Measurements from ENCODE around the gene OR10AG1. TPM values are rescaled to one million over a fixed set of nuclear protein-coding genes. Genes with fewer than 3 reads are reported as not detected.

OR10AG1 gene
- total and polyA plus RNA-seq, 2 of the 4 experiments (the other 2 are of a cell fraction), result not detected

DNA sequence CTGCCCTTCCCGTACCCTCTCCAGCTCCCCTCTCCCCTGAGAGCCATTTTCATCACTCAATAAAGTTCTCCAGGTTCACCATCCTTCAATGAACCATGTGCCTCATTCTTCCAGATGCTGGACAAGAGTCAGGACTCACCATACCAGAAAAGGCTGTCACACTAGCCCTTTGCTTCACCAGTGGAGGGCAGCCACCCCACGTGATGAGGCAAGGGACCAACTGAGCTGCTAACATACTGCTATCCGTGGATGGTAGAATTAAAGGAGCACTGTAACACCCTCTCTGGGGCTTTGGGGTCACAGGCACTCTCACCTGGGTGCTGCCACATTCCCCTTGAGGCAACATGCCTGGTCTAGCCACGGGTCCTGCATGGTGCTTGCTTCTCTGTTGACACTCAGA, 20.4 kb downstream of the OR10AG1 start:
- Histone ChIP-seq H3K27me3 (ENCODE audit: control insufficient read depth, insufficient read depth, low read length) (no peaks in the 10 kb centered on the region), H2BK15ac (ENCODE audit: low read depth, low read length) (no peak overlapping the region), H3K23ac (ENCODE audit: low read depth, low read length) (no peak overlapping the region), H4K20me1 (ENCODE audit: insufficient read depth, low read length) (no peaks in the 10 kb centered on the region), H2BK5ac (ENCODE audit: low read depth, low read length, poor library complexity, severe bottlenecking) (no peak overlapping the region), H2AK5ac (ENCODE audit: low read depth, low read length) (no peak overlapping the region), H2AFZ (replicated peaks; ENCODE audit: low read length, poor library complexity) (no peak overlapping the region), H3K27ac (ENCODE audit: insufficient read depth, low read length) (no peak overlapping the region), H3K4me3 (ENCODE audit: insufficient read depth, low read depth, low read length) (no peak overlapping the region), H3K9me1 (ENCODE audit: insufficient read depth, low read length) (no peaks in the 10 kb centered on the region), H2BK20ac (ENCODE audit: low read depth, low read length) (no peak overlapping the region), H3K14ac (replicated peaks; ENCODE audit: low read depth, low read length) (no peak overlapping the region), H3K4me2 (ENCODE audit: low read depth, low read length) (no peak overlapping the region), H3K4me1 (ENCODE audit: control insufficient read depth, insufficient read depth, low read length) (no peaks in the 10 kb centered on the region), H3K18ac (ENCODE audit: low read depth, low read length) (no peak overlapping the region), H3K56ac (ENCODE audit: extremely low read depth, insufficient read depth, low read length) (no peak overlapping the region), H3K9me3 (ENCODE audit: control insufficient read depth, insufficient read depth, low read length) (peaks cover 8% of the 10 kb centered on the region), H4K5ac (ENCODE audit: low read depth, low read length) (no peak overlapping the region), H3K36me3 (ENCODE audit: control insufficient read depth, insufficient read depth, low read length) (no peaks in the 10 kb centered on the region), H3K9ac (ENCODE audit: low read depth, low read length) (no peak overlapping the region), H2AK9ac (replicated peaks; ENCODE audit: low read depth, low read length, poor library complexity) (no peak overlapping the region), H4K91ac (ENCODE audit: insufficient read depth, low read depth, low read length) (no peak overlapping the region), H2BK120ac (ENCODE audit: low read depth, low read length) (no peak overlapping the region), H3K4ac (ENCODE audit: low read depth, low read length) (no peak overlapping the region), H4K8ac (ENCODE audit: low read depth in 2 of 2, low read length in 2 of 2) (no peak overlapping the region), H3K79me1 (ENCODE audit: low read depth in 1 of 2, low read length in 2 of 2) (no peaks in the 10 kb centered on the region)
- TF ChIP-seq RCOR1 (IDR thresholded peaks at IDR 0.05; ENCODE audit: insufficient replicate concordance, low read length), result no peak
- TF ChIP-seq SMC3 (IDR thresholded peaks at IDR 0.05; ENCODE audit: low read depth, low read length), result no peak
- TF ChIP-seq MAFK (IDR thresholded peaks at IDR 0.05; ENCODE audit: low read depth, low read length), result no peak
- no peak for TF ChIP-seq POLR2A (IDR thresholded peaks at IDR 0.05; ENCODE audit: low read depth, low read length)
- DNase-seq (no peak), ATAC-seq (ENCODE audit: low read depth) (no peak)
- BruUV-seq (replicated peaks), result no TSS peak
- dilution Hi-C loops (cut with HindIII; ENCODE audit: low sequenced_read_pairs, unreplicated experiment) (no loop called here), in situ Hi-C loops (cut with MboI; ENCODE audit: low sequenced_read_pairs) (no loop called here), intact Hi-C loops (cut with micrococcal nuclease) (no loop called here)
- no CpG with 5 or more reads among the region's 4 CpGs for WGBS, 2 experiments (ENCODE audit: extremely low coverage in 2 of 2, insufficient read length in 1 of 2)
- CTCF ChIA-PET, result no interaction called here
- POLR2A ChIA-PET (ENCODE audit: unreplicated experiment), result no interaction called here

All from IMR-90 (cell line).